Activated T-helper 1 cell treated with Interleukin-2 at 50 U/mL for 16 hours (primary cell): Measurements from ENCODE around the gene MAD1L1.

Source experiments
- DNase-seq: peaks from one replicate; pipeline ENCODE4 v3.0.0-alpha.2; 2020; ENCODE audit warnings: low read depth

Gene MAD1L1

DNA sequence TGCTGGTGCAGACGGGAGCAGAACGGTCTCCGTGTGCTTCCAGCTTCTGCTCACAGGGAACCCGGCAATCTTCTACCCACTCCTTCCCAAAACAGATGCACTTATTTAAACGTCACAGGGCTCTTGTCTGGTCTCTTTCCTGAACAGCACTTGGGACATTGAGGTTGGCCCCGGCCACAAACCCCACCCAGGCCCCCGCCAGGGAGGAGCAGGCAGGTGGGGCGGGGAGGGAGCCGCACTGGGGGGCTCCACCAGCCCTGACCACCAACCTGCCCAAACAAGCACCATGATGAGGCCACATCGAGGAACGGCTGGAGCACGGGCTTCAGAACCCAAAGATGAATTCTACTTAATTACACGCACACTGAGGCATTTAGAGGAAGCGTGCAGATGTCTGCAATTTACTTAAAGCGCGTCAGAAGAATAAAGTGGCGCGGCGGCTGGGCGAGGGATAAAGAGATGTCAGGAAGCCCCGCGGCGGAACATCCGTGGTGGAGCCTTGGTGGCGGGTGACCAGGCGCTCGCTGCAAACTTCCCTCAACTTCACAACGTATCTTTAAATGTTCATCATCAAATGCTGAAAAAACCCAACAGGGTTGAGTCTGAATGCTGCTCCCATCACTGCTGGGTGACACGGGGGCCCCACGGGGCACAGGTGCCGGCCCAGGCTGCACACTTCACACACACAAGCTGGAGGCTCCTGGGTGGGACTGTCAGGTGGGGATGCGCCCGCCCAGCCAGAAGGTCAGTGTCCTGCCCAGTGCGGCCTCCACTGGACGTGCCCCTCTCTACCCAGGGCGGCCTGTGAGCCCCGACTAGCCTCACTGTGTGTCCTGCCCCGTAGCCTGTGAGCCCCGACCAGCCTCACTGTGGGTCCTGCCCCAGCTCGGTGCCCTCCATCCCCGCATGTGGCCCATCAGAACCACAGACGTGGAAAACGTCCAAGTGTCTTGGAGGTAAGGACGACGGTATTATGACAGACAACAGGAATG lies 279.2 kb downstream of the MAD1L1 start:
- no peak for DNase-seq

DNA sequence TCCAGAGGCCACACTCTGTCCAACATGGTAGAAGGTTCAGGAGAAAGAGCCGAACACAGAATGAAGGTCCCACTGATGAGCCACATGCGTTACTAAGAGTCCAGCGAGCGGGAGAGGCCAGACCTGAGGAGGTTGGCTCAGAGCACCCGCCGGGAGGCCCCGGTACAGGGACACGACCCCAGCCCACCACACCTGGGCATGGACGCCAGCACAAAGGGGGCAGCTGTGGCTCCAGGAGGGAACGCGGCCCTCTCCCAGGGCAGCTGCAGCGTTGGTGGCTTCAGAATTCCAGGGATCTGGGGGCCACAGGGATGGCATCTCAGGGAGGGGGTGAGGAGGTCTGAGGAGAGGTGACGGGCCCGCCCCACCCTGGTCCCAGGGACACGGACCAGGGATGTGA lies 280.0 kb downstream of the MAD1L1 start:
- no peak for DNase-seq

DNA sequence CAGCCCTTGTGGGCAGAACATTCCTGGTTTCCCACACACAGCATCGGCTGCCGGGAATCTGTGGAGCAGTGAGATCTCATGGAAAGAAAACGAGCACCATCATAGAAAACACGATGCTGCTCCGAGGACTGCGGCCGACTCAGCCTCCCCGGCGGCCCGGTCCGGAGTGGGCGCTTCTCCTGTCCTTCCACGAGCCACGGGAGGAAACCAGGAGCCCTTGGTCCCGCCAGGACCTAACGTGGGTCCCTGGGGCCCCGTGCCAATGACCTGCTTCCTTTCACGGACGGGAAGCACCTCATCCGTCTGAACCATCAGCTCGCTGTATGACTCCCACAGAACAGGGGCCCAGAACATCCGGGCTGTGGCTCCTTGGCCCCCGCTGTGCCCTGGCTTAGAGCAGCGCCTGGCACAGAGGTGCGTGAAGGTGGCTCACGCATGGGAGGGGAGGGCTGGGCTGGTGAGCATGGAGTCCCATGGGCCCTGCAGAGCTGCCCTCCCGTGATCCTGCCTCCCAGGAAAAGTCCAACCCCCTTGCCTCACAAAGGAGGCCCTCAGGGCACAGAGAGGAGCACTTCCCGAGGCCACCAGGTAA lies 280.5 kb downstream of the MAD1L1 start:
- DNase-seq, result no peak

DNA sequence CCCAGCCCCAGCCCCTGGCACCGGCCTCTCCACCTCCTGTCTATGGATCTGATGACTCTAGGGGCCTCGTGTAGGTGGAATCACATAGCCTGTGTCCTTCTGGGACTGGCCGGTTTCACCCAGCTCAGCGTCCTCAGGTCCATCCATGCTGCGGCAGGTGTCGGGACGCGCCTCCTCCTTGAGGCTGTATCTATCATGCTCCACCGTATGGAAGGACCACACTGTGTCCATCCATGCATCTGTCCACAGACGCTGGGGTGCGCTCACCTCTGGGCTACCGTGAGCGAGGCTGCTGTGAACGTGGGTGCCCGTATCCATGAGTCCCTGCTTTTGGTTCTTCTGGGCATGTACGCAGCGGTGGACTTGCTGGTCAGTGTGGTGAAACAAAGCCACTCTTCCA lies 281.1 kb downstream of the MAD1L1 start:
- no peak for DNase-seq

DNA sequence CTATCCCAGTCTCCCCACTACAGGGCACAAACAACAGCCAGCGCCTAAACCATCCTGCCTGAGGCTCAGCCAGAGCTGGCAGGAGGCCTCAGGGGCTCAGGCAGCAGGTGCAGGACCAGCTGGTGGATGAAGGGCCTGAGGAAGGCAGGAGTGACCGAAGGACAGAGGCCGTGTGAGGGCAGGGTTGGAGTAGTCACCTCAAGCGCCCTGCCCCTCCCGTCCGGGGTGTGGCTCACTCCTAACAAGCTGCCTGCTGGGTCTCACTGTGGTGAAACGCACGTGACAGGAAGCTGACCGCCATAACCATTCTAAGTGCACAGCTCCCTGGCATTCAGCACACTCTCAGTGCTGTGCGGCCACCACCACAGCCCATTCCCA lies 281.6 kb downstream of the MAD1L1 start:
- no peak for DNase-seq

DNA sequence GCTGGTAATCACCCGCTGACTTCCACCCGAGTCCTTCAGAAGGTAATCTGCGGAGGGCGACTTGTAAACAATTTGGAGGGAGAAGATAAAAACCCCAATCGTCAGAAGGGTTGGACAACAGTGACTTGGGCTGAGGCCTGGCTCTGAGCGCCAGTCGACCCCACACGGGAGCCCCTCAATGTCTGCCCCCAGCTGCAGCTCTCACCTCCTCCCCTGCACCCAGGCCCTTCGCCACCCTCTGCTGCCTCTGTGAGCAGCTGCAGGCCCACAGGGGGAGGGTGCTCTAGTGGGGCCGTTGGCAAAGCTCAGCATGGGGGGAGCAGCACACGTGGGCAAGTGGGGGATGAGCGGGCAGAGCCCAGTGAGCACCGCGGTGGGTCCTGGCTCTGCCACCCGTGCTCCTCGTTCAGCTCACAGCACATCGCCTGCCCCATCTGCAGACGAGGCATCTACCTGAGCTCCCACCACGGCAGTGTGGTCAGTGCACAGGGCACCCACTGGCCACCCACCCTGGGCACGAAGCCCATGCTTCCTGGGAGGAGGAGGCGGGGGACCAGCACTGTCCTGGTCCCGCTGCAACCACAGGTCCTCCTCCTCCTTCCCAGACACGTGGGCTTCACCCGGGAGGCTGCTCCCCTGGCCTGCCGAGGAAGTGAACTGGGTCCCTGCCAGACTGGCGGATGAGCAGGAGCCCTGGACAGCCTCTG lies 282.1 kb downstream of the MAD1L1 start:
- no peak for DNase-seq

DNA sequence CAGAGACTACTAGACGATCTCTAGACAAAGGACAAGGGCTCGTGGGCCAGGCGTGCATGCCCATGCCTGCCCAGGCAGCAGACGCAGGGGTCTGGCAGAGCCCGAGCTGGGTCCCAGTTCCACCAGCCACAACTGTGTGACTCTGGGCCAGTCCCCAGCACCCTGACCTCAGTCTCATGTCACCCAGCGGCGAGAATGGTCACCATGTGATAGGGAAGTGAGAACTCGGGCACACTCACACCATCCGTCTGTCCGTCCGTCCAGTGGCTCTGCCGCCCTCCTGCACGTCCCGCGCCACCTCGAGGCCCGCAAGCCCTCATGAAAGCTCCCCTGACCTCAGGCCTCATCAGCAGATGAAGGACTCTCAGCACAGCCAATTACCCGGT lies 282.7 kb downstream of the MAD1L1 start:
- no peak for DNase-seq

DNA sequence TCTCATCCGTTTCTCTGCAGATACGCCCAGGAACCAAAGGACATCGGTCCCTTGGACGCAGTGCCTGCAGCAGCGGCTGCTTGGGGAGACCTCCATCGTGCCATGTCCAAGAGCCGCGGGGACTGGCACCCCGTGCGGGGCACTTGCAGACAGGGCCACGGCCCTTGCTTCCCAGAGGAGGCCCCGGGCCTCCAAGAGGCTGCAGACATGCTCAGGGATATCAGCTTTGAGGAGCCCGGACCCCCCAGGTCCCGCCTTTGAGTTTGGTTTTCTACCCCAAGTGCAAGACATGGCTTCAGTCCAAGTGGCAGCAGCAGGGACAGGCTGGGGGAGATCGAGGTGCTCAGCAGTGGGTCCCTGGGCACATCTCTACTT lies 283.1 kb downstream of the MAD1L1 start:
- DNase-seq, result no peak

DNA sequence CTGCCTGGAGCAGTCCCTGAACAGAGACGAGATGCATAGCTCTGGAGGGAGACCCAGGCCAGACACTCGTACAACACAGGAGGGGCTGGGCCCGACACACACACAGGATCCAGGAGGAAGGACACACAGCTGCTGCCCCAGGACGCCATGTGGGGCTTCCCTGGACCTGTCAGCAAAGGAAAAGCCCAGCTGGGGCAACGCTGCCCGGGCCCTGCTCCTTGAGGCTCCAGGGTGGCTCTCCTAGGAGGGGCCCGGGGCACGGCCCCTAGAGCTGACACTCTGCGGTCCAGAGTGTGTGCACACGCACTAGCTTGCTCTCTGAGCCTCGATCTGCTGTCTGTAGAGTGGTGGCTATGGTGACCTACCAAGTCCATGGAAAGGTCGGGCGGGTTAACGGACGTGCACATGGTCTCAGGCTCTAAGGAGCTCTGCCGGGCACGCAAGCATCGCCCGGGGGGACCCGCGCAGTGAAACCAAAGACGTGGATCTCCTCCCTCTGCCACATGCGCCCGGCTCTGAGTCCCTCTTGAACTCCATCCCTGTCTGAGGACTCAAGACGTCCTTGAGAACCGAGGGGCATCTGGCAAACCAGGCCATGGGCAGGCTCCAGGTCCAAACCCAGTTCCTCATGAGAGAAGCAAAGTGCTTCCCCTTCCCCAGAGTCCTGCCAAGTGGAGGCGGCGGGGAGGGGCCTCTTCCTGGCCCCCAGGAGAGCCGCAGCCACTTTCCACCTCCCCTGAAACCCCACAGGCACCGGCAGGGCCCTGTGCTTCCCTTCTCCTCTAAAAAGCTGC lies 283.7 kb downstream of the MAD1L1 start:
- no peak for DNase-seq

DNA sequence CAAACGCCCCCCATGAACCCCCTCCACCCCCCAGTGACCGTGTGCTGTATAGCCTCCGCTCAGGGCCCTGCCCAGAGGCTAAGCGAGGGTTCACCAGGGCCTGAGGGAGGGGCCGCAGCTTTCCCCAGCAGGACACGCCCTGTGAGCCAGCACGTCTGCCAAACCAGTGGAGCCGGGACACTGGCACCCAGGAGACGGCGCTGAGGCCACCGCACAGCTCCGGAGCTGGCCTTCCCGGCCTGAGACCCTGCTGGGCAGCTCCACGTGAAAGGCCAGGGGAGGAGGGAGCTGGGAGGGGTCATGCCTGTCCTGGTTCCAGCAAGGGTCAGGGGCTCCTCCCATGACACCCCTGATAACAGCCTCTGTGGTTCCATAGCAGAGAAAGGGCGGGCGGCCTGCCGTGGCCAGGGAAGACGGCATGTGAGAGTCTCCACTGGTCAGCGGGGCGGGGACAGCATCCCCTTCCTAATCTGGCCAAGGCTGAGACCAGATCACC lies 284.4 kb downstream of the MAD1L1 start:
- DNase-seq, result no peak

DNA sequence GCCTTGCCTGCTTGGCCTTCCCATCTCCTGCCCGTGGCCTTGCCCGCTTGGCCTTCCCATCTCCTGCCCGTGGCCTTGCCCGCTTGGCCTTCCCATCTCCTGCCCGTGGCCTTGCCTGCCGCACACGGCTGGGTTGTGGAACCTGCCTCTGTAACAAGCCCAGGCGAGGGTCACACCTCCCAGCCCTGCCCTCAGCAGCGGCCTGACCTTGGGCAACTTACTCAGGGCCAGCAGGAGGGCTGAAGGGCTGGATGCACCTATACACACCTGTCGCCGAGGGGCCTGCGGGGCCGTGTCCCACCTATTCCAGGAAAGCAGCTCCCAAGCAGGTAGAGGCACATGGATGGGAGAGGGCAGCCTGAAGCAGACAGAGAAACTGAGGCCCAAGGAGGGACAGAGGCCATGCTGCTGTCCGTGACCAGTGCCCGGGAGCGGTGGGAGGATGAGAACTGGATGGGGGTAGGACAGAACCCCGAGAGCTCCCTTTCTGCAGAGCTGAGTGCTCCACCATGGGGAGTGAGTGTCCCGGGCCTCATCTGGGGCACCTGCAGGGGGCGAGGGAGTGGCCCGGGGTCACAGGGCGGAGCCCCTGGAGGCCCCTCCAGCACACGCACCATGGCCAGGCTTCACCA lies 285.0 kb downstream of the MAD1L1 start:
- DNase-seq, result no peak

DNA sequence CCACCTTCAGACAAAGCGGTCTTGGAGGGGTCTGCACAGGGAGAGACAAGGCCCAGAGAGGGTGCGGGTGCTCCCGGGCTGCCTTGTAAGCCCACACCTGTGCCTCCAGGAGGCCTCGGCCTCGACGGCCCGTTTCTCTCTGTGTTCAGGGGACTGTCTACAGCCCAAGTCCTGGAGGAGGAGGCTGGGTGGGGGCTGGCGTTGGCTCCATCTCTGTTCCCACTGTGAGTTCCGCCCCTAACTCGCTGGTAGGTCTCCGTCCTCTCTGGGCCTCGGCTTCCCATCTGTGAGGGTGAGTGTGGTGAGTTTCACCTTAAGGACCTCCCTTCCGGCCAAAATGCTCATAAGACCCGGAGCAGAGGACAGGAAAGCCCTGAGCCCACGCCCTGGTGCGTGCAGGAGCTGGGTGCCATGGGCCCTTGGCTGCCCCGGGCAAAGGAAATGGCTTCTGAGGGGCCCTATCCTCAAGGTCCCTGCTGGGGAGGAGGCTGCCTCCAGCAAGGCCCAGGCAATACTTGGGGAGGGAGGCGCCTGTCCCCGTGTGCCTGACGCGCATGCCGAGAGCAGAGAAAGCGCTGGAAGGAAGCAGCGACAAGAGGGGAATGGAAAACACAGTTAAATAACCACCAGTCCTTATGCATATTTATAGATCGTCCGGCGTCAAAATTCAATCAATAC lies 285.8 kb downstream of the MAD1L1 start:
- DNase-seq, result no peak

DNA sequence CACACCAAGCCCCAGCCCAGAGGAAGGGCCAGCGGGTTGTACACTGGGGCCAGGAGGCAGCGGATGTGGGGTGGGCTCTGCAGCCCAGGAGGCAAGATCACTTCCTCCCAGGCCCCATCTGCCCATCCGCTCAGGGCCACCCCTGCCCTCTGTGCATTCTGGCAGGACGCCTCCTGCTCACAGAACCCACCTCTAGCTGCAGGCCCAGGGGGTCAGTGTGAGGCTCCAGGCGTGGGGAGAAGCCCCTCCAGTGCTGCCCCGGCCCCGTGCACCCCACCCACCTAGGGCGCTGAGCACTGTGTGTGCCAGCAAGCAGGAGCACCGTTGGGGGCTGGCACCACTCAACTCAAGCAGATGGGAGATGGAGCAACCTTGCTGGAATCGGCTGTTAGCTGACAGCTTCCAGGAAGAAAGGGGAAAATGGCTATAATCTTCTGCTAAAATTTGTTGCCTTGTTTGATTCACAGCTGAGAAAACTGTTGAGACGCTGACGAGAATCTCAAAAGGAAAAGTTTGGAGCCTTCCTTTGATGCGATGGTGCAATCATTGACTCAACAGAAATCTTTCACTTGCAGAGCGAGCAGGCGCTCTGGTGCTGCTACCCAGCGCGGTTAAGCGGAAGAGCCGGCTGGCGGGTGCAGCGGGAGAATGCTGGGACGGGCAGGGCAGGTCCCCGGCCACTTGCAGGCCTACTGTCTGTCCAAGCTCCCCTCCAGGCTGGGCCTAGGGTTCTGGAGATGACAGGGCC lies 286.5 kb downstream of the MAD1L1 start:
- no peak for DNase-seq

DNA sequence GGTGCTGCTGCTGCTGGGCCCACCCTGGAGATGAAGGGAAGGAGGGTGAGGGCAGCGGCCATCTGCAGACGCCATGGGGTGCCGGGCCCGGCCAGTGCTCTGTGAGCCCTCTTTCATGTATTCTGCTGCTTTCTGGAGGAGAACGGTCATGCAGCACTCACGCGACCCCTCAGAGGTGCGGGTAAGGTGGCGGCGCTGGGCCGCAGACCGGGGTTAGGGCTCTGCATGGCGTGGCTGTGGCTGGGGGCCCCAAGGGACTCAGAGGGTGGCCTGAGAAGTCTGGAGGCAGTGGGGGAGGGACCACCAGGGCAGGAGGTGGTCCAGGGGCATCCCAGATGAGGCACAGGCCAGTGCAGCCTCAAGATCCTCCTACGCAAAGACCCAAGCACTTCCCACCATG lies 287.2 kb downstream of the MAD1L1 start:
- no peak for DNase-seq

DNA sequence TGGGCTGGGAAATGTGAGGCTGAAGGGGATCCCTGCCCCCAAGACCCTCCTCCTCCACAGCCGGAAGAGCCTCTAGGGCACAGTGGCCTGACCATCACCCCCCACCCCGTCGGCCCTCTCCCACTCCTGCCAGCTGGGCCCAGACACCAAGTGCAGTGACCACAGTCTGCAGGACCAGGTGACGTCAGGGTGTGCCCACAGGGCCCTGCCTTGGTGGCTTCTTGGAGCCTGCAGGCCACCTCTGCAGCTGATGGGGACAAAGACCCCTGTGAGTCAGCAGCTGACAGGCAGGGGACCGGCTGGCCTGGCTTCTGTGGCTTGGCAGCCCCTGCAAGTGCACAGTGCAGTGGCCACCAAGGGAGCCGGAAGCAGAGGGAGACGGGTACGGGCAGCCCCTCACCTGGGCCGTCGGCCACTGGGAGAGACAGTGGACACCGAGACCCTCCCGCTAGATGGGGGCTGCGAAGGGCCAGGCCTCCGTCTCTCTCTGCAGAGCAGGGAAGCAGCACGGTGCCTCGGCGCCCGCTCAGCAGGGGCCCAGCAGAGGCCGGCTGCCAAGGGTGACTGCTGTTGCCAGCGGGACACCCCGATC lies 288.0 kb downstream of the MAD1L1 start:
- DNase-seq, result no peak

DNA sequence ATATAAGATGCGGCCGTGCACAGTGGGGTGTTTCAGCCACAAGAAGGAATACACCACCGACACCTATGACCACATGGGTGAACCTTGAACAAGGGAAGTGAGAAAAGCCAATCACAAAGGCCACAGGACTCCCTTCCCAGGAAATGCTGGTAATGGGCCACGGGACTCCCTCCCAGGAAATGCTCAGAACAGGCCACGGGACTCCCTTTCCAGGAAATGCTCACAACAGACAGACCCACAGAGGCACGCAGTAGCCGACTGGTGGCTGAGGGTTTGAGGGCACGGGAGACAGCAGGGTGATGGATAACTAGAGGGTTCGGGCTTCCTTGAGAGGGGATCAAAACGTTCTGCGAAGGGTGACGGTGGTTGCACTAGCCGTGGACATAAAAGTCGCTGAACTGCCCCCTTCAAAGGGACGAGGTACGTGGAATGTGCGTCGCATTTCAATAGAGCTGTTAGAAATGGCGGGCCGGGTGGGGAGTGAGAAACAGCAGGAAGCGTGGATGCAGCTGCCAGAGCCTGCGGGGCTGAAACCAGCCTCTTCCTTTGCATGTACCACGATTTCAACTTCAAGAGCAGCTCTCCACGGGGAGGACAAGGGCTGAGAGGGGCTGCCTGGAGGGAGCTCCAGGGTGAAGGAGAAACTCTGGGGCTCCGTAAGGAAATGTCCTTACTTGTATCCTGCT lies 288.7 kb downstream of the MAD1L1 start:
- no peak for DNase-seq

DNA sequence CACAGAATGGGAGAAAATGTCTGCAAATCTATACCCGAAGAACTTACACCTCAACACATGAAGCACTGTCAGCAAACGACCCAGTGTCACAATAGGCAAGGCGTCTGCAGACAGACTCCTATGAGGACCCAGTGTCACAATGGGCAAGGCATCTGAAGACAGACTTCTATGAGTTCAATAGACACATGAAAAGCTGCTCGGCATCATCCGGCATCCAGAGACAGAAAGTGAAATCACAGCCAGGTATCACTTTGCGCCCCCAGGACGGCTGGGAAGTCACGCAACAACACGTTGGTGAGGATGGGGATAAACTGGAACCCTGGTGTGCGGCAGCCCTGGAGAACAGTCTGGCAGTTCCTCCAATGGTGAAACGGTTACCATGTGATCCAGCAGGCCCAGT lies 289.4 kb downstream of the MAD1L1 start:
- no peak for DNase-seq

DNA sequence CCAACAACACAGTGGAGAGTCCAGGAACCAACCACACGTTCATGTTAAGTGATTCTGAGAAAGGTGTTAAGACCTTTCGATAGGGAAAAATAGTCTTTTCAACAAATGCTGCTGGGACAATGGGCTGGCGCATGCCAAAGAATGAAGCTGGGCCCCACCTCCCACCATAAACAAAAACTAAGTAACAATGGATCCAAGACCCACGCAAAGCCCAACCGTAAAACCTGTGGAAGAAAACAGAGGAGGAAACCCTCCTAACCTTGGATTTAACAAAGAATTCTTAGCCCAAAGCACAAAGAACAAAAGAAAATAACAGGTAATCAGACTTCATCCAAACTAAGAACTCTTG lies 289.8 kb downstream of the MAD1L1 start:
- no peak for DNase-seq

DNA sequence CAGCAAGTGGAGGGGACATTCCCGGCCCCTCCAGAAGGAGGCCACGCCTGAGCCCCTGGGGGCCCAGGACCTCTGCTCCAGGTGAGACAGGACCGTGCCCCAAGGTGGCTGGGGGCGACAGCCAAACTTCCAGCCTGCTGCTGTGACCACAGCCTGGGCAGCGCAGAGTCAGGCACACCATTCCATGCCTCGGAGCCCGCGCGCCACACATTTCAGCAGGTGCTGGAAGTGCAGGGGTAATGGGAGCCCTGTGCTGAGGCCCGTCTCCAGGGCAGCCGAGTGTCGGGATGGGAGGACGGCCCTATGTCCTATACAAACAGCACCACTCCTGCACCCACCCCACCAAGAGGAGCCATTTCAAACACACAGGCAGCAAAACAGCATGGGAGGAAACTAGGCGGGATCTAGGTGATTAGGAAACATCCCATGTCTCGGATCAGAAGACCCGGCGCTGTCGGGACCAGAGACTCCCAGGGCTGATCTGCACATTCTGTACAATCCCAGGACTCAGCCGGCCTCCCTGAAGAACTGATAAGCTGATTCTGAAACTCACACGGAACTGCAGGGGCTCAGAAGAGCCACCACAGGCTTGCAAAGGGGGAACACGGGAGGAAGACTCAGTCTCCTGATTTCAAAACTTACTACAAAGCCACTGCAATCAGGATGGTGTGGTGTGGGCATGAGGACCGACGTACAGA lies 290.4 kb downstream of the MAD1L1 start:
- DNase-seq, result no peak
